HG03571 (cell line): ENCODE data around the gene SMIM20.
"Not testable (repeated sequence)": the region's sequence is repeated elsewhere in the genome, so short reads cannot be mapped to it uniquely, and the experiment has no call there.

Experiments used
- ATAC-seq: cut with Tn5 transposase; IDR thresholded peaks from one replicate; pipeline ENCODE4 v1.9.1; 2021; ENCODE audit not compliant: unreplicated experiment

Gene SMIM20

DNA sequence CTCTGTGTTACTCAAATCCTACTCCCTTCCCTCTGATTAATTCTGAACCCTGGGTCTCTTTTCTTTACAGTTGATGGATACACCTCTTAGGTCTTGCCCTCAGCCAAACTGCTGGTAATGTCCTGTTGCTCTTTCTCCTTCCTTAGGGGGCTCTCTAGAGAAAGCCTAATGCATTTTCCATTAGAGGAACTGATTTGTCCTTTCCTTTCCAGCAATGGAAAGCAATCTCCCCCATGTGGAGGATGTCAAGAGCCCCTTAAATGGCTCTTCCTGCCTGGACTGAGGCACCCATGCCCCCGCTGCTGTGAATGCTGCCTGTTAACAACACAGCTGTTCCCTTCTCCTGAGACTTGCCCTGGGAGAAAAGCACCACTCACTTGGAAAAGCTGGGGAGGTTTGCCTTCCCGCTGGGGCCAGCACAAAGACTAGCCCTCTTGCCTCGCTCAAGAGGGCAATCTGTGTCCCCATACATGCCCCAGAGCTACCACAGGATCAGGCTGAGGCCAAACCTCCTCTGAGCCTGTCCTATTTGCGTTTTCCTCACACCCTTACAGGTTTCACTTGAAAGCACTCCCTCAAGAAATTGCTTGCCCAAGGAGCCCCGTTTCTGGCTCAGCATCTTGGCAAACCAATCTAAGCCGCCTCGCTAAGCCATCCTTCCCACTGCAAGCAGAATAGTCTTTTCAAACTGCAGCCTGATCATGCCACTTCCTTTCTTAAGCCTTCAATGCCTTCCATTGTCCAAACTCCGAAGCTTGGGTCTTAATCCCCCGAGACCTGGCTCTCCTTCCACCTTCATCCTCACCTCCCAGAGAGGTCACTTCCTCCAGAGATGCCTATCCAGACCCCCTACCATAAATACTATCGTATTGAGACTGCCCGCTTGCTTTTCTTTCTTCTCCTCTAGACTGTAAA is 23.2 kb upstream of the SMIM20 start:
- ATAC-seq = no peak

GRCh38 chr4:25892796-25893195 is 21.2 kb upstream of the SMIM20 start:
- no peak for ATAC-seq

- ATAC-seq = no peak
Observed at GRCh38 chr4:25896776-25897539, 17.1 kb upstream of the SMIM20 start.

- ATAC-seq = no peak
Observed at GRCh38 chr4:25900310-25900709, 13.7 kb upstream of the SMIM20 start.

GRCh38 chr4:25901030-25901430 is 13.0 kb upstream of the SMIM20 start:
- no peak for ATAC-seq

- peak; percentile 57 for ATAC-seq
Observed at GRCh38 chr4:25903900-25904747, 9.9 kb upstream of the SMIM20 start.

- no peak for ATAC-seq
Observed at GRCh38 chr4:25904748-25905082, 9.3 kb upstream of the SMIM20 start.

- no peak for ATAC-seq
Observed at GRCh38 chr4:25905371-25905770, 8.6 kb upstream of the SMIM20 start.

DNA sequence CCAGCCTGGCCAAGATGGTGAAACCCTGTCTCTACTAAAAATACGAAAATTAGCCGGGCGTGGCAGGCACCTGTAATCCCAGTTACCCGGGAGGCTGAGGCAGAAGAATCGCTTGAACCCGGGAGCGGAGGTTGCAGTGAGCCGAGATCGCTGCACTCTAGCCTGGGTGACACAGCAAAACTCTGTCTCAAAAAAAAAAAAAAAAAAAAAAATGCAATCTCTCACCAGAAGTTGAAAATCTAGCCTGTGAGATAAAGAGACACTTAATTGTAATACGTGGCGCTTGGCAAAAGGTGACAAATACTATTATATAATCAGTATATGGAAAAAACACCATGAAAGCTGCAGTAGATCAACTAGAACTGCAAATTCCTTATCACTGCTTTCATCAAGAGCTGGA is 7.9 kb upstream of the SMIM20 start:
- not testable (repeated sequence) for ATAC-seq

DNA sequence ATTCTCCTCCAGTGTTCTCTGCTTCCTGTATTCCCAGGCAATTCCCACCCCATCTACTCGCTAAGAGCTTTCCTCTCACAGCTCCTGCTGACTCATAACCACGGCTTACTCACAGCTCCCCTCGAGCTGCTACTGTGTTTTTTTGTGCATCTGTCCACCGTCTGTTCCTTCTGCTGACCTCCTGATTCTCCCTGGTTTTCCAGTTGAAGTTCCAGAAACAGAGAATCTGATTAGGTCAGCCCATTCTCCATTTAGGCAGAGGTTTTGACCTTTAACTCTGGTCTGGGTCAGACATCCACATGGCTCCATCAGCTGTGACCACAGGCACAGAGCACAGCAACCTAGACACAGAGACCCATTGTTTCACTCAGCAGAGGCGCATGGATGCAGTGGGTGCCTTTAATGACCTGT is 5.5 kb upstream of the SMIM20 start:
- ATAC-seq = no peak

DNA sequence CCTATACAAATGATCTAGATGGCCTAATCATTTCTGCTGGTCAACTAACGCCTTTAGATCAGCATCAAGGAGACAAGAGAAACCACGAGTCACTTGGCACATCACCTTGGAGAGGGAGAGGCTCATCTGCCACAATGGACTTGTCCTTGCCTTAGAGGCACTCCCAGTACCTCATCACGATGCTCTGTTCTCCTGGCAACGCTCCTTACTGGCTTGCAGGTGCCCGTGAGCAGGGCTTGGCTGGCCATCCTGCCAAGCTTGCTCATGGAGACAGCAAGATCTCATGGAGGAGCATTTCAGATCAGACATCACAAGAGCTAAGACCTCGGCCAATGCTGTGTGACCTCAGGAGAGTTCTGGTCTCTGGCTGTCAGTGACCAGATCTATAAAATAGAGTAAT is 2.7 kb upstream of the SMIM20 start:
- no peak for ATAC-seq

GRCh38 chr4:25913056-25913850 is 767 bp upstream of the SMIM20 start:
- peak; percentile 2 for ATAC-seq

- no peak for ATAC-seq
Observed at GRCh38 chr4:25914670-25915352, 791 bp downstream of the SMIM20 start.

DNA sequence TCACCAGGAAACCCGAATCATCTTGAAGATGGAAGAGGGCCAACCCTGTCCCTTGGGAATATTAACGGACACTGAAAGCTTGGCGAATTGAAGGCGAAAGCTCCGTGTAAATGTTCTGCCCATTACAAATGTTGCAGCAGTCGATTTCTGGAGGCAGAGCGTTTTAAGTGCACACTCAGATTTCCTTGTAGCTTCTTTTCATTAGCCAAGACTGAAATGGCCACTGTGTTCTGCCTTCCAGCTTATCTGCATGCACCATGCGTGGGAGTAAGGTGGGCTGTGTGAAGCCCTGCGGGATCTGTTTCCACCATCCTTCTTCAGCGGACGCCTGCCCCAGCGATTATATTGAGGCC is 1.3 kb downstream of the SMIM20 start:
- ATAC-seq = no peak

DNA sequence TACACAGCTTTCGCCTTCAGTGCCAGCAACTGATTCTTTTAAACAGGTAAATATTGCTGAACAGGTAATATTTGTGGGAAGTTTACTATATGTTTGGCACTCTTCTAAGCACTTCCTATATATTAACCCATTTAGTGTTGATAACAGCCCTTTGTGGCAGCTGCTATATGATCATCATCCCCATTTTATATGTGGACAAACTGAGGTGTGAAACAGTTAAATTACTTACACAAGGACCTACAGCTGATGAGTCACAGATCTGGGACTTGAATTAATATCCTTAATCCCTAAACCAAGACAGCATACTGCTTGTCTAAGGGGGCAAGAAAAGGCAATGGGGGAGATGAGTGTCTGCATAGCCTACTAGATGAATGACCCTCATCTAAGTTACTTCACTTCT is 2.9 kb downstream of the SMIM20 start:
- no peak for ATAC-seq

DNA sequence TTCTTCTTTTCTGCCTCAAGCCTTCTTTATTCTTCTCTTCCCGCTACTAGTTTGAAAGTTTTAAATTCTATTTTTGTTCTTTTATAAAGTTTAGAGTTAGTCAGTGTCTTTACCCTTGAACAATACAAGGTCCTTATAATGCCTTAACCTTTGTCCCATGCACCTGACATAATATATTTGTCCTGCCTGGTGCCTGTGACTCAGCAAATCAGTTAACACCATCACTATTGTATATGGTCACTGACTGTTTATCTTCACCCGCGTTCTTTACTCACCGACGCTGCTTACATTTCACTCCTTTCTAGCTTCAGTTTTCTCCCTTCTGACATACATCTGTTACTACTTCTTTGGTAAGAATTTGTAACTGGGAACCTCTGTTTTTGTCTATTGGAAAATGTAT is 5.7 kb downstream of the SMIM20 start:
- ATAC-seq = no peak

GRCh38 chr4:25921922-25922321 is 7.9 kb downstream of the SMIM20 start:
- ATAC-seq = no peak

DNA sequence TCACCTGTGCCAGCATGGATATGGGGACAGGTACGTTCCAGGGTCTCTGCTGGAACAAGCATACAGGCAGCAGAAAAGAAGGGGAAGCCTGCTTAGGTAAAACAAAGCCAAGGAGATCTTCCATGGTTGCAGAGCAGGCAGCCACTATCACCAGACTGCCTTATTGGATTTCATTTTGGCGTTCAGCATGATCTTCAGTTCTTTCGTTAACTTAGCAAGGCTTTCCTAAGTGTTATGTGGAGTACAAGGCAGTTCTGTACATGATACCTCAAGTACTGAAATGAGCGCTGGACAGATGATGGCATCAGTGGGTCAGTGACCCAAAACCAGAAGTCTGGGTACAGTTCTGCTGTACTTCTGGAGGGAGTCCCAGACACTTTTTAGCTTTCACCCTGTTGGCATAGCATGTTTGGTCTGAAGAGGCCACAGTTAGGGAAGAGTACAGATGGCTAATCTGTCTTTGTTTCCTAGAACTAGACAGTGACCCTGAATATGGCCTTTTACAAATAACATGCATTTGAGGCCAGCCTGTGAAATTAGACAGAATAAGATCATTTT is 8.9 kb downstream of the SMIM20 start:
- no peak for ATAC-seq

- no peak for ATAC-seq
Observed at GRCh38 chr4:25923745-25924144, 9.7 kb downstream of the SMIM20 start.
